Activated T-cell treated with anti-CD3 and anti-CD28 coated beads, Interleukin-2, amount 50 U/mL, for 24 hours (primary cell): Measurements from ENCODE around the gene PPM1A.
A peak's percentile ranks its signal among the peaks of the same experiment; 100 is the strongest.

Experiments
- DNase-seq: peaks from one replicate; pipeline ENCODE4 v3.0.0-alpha.2; 2020
- H3K27ac Mint-ChIP-seq: 2 replicates; pipeline ENCODE4 v1.8.0; 2020; ENCODE audit warnings: mild to moderate bottlenecking, mixed read lengths
- H3K27me3 Mint-ChIP-seq: 2 replicates; pipeline ENCODE4 v1.8.0; 2020; ENCODE audit warnings: mixed read lengths
- H3K36me3 Mint-ChIP-seq: 2 replicates; pipeline ENCODE4 v1.8.0; 2020; ENCODE audit warnings: low read depth, mixed read lengths
- H3K4me1 Mint-ChIP-seq: 2 replicates; pipeline ENCODE4 v1.8.0; 2020; ENCODE audit warnings: low read depth, mixed read lengths
- H3K4me3 Mint-ChIP-seq: 2 replicates; pipeline ENCODE4 v1.8.0; 2020; ENCODE audit warnings: mild to moderate bottlenecking, moderate library complexity, mixed read lengths
- H3K9me3 Mint-ChIP-seq: 2 replicates; pipeline ENCODE4 v1.8.0; 2020; ENCODE audit warnings: mixed read lengths

The PPM1A gene

GRCh38 chr14:60248697-60249318, at the start of gene PPM1A:
Gene PPM1A, plus strand, starts transcription at chr14:60249221. Its CDS starts 33,483 bp downstream, at chr14:60282704.
- peak; percentile 98 for DNase-seq
- H3K4me1 Mint-ChIP-seq = peaks cover 54% of the 10 kb centered on the region
- H3K27me3 Mint-ChIP-seq = no peaks in the 10 kb centered on the region

GRCh38 chr14:60199321-60199720, 49.7 kb upstream of the PPM1A start:
- peaks cover 14% of the 10 kb centered on the region for H3K9me3 Mint-ChIP-seq
- no peak overlapping the region for H3K4me3 Mint-ChIP-seq
- H3K4me1 Mint-ChIP-seq = peaks cover 12% of the 10 kb centered on the region
- no peak overlapping the region for H3K27ac Mint-ChIP-seq
- no peaks in the 10 kb centered on the region for H3K36me3 Mint-ChIP-seq
- H3K27me3 Mint-ChIP-seq = peaks cover 17% of the 10 kb centered on the region
- no peak for DNase-seq

More at GRCh38 chr14:60248697-60249318, at the start of gene PPM1A:
- Mint-ChIP-seq H3K36me3 (peaks cover 19% of the 10 kb centered on the region), H3K4me3 (peak within 1 kb of the TSS; percentile 89), H3K9me3 (no peaks in the 10 kb centered on the region), H3K27ac (peak within 1 kb of the TSS; percentile 100)

GRCh38 chr14:60204104-60204842, 44.7 kb upstream of the PPM1A start:
- Mint-ChIP-seq H3K4me3 (no peak overlapping the region), H3K36me3 (no peaks in the 10 kb centered on the region), H3K9me3 (peaks cover 8% of the 10 kb centered on the region), H3K4me1 (peaks cover 24% of the 10 kb centered on the region), H3K27me3 (peaks cover 34% of the 10 kb centered on the region), H3K27ac (no peak overlapping the region)
- no peak for DNase-seq

GRCh38 chr14:60204843-60205774, 43.9 kb upstream of the PPM1A start:
- Mint-ChIP-seq H3K27me3 (peaks cover 28% of the 10 kb centered on the region), H3K9me3 (no peaks in the 10 kb centered on the region), H3K4me1 (peaks cover 24% of the 10 kb centered on the region), H3K4me3 (no peak overlapping the region), H3K36me3 (no peaks in the 10 kb centered on the region), H3K27ac (peak overlapping the region; percentile 7)
- DNase-seq = no peak

- H3K4me3 Mint-ChIP-seq = no peak overlapping the region
- H3K9me3 Mint-ChIP-seq = no peaks in the 10 kb centered on the region
- DNase-seq = no peak
- peaks cover 24% of the 10 kb centered on the region for H3K27me3 Mint-ChIP-seq
- peak overlapping the region; percentile 1 for H3K27ac Mint-ChIP-seq
- H3K4me1 Mint-ChIP-seq = peaks cover 24% of the 10 kb centered on the region
- no peaks in the 10 kb centered on the region for H3K36me3 Mint-ChIP-seq
Observed at GRCh38 chr14:60206249-60206670, 42.8 kb upstream of the PPM1A start.

GRCh38 chr14:60206837-60207533, 42.0 kb upstream of the PPM1A start:
- DNase-seq = no peak
- no peak overlapping the region for H3K4me3 Mint-ChIP-seq
- no peaks in the 10 kb centered on the region for H3K36me3 Mint-ChIP-seq
- H3K27me3 Mint-ChIP-seq = peaks cover 24% of the 10 kb centered on the region
- peaks cover 24% of the 10 kb centered on the region for H3K4me1 Mint-ChIP-seq
- H3K9me3 Mint-ChIP-seq = no peaks in the 10 kb centered on the region
- peak overlapping the region; percentile 2 for H3K27ac Mint-ChIP-seq

- no peaks in the 10 kb centered on the region for H3K9me3 Mint-ChIP-seq
- no peaks in the 10 kb centered on the region for H3K36me3 Mint-ChIP-seq
- H3K27ac Mint-ChIP-seq = no peak overlapping the region
- no peak for DNase-seq
- H3K4me1 Mint-ChIP-seq = peaks cover 12% of the 10 kb centered on the region
- no peak overlapping the region for H3K4me3 Mint-ChIP-seq
- H3K27me3 Mint-ChIP-seq = peaks cover 13% of the 10 kb centered on the region
Observed at GRCh38 chr14:60210703-60211102, 38.3 kb upstream of the PPM1A start.

GRCh38 chr14:60211153-60211552, 37.9 kb upstream of the PPM1A start:
- H3K36me3 Mint-ChIP-seq = no peaks in the 10 kb centered on the region
- DNase-seq = no peak
- no peak overlapping the region for H3K4me3 Mint-ChIP-seq
- peaks cover 7% of the 10 kb centered on the region for H3K4me1 Mint-ChIP-seq
- no peaks in the 10 kb centered on the region for H3K9me3 Mint-ChIP-seq
- peaks cover 12% of the 10 kb centered on the region for H3K27me3 Mint-ChIP-seq
- no peak overlapping the region for H3K27ac Mint-ChIP-seq

GRCh38 chr14:60212503-60213371, 36.3 kb upstream of the PPM1A start:
- no peak overlapping the region for H3K4me3 Mint-ChIP-seq
- no peak for DNase-seq
- H3K27ac Mint-ChIP-seq = no peak overlapping the region
- peaks cover 3% of the 10 kb centered on the region for H3K27me3 Mint-ChIP-seq
- H3K4me1 Mint-ChIP-seq = no peaks in the 10 kb centered on the region
- H3K9me3 Mint-ChIP-seq = no peaks in the 10 kb centered on the region
- H3K36me3 Mint-ChIP-seq = no peaks in the 10 kb centered on the region

GRCh38 chr14:60214003-60214402, 35.0 kb upstream of the PPM1A start:
- Mint-ChIP-seq H3K36me3 (no peaks in the 10 kb centered on the region), H3K9me3 (no peaks in the 10 kb centered on the region), H3K27ac (no peak overlapping the region), H3K4me3 (no peak overlapping the region), H3K4me1 (peaks cover 2% of the 10 kb centered on the region), H3K27me3 (peaks cover 3% of the 10 kb centered on the region)
- no peak for DNase-seq

GRCh38 chr14:60214415-60215126, 34.5 kb upstream of the PPM1A start:
- Mint-ChIP-seq H3K27me3 (peaks cover 3% of the 10 kb centered on the region), H3K27ac (no peak overlapping the region), H3K9me3 (no peaks in the 10 kb centered on the region), H3K4me3 (no peak overlapping the region), H3K36me3 (no peaks in the 10 kb centered on the region), H3K4me1 (peaks cover 4% of the 10 kb centered on the region)
- DNase-seq = no peak

GRCh38 chr14:60215127-60215444, 33.9 kb upstream of the PPM1A start:
- Mint-ChIP-seq H3K27ac (no peak overlapping the region), H3K9me3 (no peaks in the 10 kb centered on the region), H3K4me1 (peaks cover 8% of the 10 kb centered on the region), H3K36me3 (no peaks in the 10 kb centered on the region), H3K4me3 (no peak overlapping the region), H3K27me3 (peaks cover 3% of the 10 kb centered on the region)
- DNase-seq = no peak
